Limb (tissue), 2 donors: ENCODE measurements around the gene HYCC1.
"Not testable (repeated sequence)": the region's sequence is repeated elsewhere in the genome, so short reads cannot be mapped to it uniquely, and the experiment has no call there.

Source experiments
- DNase-seq, 2 donors: peaks; one replicate each; pipeline ENCODE4 v3.0.0-alpha.2; 2016; ENCODE audit errors: extremely low spot score in 2 of 2

Gene HYCC1

GRCh38 chr7:23013715-23014649 is at the start of gene HYCC1:
Gene HYCC1, minus strand, starts transcription at chr7:23014130. Its CDS starts 23,019 bp downstream, at chr7:22991111.
- peak; percentile 98 to 99 for DNase-seq

DNA sequence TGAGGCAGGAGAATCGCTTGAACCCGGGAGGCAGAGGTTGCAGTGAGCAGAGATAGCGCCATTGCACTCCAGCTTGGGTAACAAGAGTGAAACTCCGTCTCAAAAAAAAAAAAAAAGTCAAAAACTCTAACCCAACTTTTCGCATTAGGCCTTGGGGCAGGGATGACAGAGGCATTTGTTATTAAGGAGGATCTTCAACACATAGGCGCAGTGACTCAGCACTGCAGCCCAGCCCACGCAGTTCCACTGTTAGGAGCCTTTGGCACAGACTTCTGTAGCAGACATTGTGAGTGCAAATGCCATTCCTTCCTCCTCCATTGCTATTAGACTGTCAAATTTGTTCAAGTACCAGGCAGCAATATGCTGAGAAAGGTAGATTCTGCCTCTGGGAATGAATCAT is 48.5 kb upstream of the HYCC1 start:
- no peak for DNase-seq

DNA sequence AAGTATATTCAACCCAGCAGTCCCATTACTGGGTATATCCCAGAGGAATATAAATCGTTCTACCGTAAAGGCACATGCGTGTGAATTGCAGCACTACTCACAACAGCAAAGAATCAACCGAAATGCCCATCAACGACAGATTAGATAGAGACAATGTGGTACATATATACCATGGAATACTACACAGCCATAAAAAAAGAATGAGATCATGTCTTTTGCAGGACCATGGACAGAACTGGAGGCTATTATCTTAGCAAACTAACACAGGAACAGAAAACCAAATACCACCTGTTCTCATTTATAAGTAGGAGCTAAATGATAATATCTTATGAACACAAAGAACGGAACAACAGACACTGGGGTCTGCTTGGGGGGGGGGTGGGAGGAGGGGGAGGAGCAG is 47.4 kb upstream of the HYCC1 start:
- DNase-seq, result no peak

GRCh38 chr7:23058408-23059096 is 44.6 kb upstream of the HYCC1 start:
- no peak for DNase-seq

DNA sequence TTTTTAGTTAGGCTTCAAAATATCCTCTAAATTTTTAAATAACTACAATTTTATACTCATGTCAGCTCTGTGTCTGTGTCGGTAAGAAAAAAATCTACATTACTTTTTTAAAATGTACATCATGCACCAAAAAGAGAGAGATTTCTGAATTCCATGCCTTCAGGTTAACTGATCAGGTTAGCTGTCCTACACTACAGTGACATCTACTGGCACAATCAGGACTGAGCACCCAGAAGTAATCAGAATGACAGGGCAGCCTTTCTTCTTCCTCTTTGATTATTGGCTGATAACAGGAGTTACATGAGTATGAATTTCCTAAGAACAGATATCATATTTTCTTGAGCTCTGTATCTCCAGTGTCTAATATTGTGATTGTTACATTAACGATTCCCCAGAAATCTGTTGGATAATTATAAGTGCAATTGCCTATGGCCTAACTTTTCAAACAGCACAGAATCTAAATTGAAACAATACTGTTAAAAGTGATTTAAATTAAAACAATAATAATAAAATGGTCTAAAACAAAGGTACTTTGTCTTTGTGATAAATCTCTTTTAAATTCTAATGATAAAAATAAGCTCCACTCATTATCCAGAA is 41.8 kb upstream of the HYCC1 start:
- DNase-seq, result peak; percentile 58 to 73

- not testable (repeated sequence) for DNase-seq
These were observed 37.2 kb upstream of the HYCC1 start for GRCh38 chr7:23051124-23051485.

- not testable (repeated sequence) for DNase-seq
These were observed 32.4 kb upstream of the HYCC1 start for GRCh38 chr7:23046336-23046735.

- not testable (repeated sequence) for DNase-seq
These were observed 31.2 kb upstream of the HYCC1 start for GRCh38 chr7:23045086-23045485.

DNA sequence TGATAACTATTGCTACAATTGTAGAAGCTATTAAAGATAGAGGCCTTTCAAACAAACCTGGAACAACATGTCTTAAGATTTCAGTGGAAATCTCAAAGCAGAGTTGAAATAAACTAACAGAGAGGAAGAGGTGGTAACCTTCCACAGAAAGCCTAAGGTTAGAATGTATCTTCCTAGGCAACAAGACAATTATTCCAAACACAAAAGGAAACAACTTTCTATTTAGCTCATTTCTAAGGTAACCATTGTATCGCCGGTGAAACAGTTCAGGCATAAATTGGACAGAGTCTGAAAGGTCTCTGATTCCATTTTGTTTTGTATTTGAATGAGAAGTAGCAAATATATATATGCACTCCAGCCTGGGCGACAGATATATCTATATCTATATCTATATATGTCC is 30.7 kb upstream of the HYCC1 start:
- no peak for DNase-seq

GRCh38 chr7:23043441-23043840 is 29.5 kb upstream of the HYCC1 start:
- no peak for DNase-seq

DNA sequence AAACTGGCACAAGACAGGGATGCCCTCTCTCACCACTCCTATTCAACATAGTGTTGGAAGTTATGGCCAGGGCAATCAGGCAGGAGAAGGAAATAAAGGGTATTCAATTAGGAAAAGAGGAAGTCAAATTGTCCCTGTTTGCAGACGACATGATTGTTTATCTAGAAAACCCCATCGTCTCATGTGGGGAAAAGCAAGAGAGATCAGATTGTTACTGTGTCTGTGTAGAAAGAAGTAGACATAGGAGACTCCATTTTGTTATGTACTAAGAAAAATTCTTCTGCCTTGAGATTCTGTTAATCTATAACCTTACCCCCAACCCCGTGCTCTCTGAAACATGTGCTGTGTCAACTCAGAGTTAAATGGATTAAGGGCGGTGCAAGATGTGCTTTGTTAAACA is 25.7 kb upstream of the HYCC1 start:
- not testable (repeated sequence) for DNase-seq

DNA sequence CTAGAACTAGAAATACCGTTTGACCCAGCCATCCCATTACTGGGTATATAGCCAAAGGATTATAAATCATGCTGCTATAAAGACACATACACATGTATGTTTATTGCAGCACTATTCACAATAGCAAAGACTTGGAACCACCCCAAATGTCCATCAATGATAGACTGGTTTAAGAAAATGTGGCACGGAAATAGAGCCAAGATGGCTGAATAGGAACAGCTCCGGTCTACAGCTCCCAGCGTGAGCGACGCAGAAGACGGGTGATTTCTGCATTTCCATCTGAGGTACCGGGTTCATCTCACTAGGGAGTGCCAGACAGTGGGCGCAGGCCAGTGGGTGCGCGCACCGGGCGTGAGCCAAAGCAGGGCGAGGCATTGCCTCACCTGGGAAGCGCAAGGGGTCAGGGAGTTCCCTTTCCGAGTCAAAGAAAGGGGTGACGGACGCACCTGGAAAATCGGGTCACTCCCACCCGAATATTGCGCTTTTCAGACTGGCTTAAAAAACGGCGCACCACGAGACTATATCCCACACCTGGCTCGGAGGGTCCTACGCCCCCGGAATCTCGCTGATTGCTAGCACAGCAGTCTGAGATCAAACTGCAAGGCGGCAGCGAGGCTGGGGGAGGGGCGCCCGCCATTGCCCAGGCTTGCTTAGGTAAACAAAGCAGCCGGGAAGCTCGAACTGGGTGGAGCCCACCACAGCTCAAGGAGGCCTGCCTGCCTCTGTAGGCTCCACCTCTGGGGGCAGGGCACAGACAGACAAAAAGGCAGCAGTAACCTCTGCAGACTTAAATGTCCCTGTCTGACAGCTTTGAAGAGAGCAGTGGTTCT is 21.8 kb upstream of the HYCC1 start:
- DNase-seq, result not testable (repeated sequence)

- DNase-seq, result no peak
These were observed 13.3 kb upstream of the HYCC1 start for GRCh38 chr7:23027261-23027660.

DNA sequence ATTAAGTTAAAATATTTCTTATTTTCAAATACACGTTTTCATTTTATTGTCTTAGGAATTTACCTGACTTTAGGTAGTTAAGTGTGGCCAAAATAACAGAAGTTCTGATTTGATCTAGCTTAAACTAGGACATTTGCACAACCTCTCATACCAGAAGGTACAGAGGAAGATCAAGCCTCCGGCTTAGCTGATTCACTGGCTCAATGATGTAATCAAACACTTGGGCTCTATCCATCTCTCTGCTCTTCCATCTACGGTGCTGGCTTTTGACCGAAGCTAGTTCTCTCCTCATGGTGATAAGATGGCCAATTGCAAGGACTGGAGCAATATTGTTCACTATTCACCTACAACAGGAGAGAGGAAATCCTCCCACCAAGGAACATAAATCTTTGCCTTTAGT is 12.2 kb upstream of the HYCC1 start:
- no peak for DNase-seq

DNA sequence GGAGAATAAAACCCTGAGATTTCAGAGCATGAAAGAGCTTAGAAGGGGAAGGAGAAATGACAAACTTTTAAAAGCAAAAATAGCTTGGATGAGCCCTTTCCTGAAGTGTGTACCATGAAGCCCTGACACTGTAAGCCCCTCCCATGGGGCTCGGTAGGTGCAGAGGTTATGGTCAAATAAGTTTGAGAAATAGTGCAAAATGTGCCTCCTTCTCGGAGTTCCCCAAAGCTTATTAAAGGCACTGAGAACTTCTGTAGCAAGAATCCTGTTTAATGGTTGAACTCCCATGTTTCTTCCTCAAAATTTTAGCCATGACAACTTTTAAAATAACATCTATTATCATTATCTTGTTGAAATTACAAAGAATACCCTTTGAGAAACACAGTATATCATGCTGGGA is 10.5 kb upstream of the HYCC1 start:
- DNase-seq, result no peak

GRCh38 chr7:23022851-23023250 is 8.9 kb upstream of the HYCC1 start:
- DNase-seq, result no peak

DNA sequence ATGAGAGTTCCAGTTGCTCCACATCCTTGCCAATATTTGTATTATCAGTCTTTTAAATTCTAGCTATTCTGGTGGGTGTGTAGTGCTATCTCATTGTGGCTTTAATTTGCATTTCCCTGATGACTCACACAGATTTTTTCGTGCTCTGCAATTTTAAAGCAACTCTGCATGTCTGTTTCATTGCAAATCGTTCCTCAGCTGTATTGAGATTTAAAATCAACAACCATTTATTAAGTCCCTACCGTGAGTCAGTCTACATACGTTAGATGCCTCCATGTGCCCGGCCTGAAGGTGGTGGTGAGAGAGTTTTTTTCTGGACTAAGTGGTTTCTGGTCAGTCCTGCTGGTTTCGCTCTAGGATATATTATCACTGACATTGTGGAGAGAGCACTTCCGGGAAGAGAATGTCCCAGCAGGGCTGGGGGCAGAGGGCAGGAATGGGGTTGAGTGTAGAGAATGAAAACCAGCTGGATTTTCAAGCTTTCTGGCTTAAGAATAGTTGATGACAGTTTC is 8.4 kb upstream of the HYCC1 start:
- DNase-seq, result no peak

DNA sequence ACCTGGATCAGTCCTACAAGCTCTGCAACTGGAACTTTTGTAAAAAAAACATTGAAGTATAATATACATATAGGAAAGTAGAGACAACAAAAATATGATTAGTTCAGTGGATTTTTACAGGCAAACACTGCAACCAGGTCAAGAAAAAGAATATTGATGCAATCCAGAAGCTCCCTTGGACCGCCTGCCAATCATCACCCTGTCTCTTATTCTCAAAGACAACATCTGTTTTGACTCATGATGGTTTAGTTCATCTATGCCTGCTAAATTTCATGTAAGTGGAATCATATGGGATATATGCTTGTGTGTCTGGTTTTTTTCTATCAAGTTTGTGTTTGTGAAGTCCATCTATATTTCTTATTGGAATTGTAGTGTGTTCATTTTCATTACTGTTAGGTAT is 7.7 kb upstream of the HYCC1 start:
- DNase-seq, result no peak

DNA sequence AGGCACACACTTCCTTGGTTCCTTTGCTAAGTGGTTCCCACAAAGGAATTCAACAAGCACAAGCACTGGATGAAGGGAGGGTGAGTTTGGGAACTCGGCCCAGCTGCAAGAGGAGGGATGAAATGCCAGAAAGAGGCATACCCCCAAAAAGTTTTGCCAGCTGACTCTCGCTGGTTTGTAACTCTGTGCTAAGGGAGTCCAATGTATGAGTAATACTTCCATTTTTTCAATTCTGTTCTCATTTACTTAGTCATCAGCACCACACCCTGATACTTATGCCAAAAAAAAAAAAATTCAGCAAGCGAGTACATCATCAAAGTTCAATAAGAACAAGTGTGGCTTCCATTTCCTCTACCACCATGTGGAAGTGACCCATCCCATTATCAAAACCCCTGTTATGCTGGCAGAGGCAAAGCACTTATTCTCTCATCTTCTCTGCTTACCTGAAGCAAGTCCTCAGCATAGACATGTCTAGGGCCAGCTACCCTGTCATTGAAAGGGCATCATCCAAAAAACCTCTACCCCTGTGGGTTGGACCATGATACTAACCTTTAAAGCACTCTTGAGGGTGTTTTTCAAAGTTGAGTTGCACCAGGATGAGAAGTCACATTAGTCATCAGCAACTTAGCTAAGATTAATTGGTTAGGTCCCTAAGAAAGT is 6.9 kb upstream of the HYCC1 start:
- no peak for DNase-seq

- no peak for DNase-seq
These were observed 4.8 kb upstream of the HYCC1 start for GRCh38 chr7:23018750-23019149.

- no peak for DNase-seq
These were observed 3.4 kb upstream of the HYCC1 start for GRCh38 chr7:23017309-23017708.
